HEK293T (cell line): ENCODE data around the gene SLC22A1.

Source experiments
- BHLHE40 ChIP-seq: fragments of 450-650 bp; IDR thresholded peaks from 2 replicates; pipeline ENCODE4 v1.6.1; 2016; ENCODE audit warnings: mild to moderate bottlenecking, moderate library complexity, borderline replicate concordance
- FOXA1 ChIP-seq: fragments of 450-650 bp; IDR thresholded peaks from 2 replicates; pipeline ENCODE4 v1.6.1; 2016; ENCODE audit warnings: mild to moderate bottlenecking
- TARDBP ChIP-seq: fragments of 450-650 bp; IDR thresholded peaks from 2 replicates; pipeline ENCODE4 v1.6.1; 2016

GRCh38 chr6:160204710-160205109 is 83.1 kb downstream of the SLC22A1 start:
- TF ChIP-seq FOXA1 (no peak), TARDBP (no peak), BHLHE40 (no peak)
